T-helper 2 cell treated with Interferon-gamma antibody and Interleukin-4, amounts not matched to agents 5 μg/mL and 100 μg/mL, for 36 hours (primary cell): ENCODE results near the gene PDSS2.
"Not testable (repeated sequence)": the region's sequence is repeated elsewhere in the genome, so short reads cannot be mapped to it uniquely, and the experiment has no call there.

ENCODE experiments used
- DNase-seq: peaks from one replicate; pipeline ENCODE4 v3.0.0; 2021; ENCODE audit warnings: low spot score
- H3K27ac Mint-ChIP-seq: one replicate; pipeline ENCODE4 v1.8.0; 2021; ENCODE audit warnings: mild to moderate bottlenecking, mixed read lengths
- H3K27me3 Mint-ChIP-seq: one replicate; pipeline ENCODE4 v1.8.0; 2021; ENCODE audit warnings: low read depth, mixed read lengths
- H3K36me3 Mint-ChIP-seq: one replicate; pipeline ENCODE4 v1.8.0; 2021; ENCODE audit warnings: low read depth, mixed read lengths
- H3K4me1 Mint-ChIP-seq: one replicate; pipeline ENCODE4 v1.8.0; 2021; ENCODE audit warnings: low read depth, mixed read lengths
- H3K4me3 Mint-ChIP-seq: one replicate; pipeline ENCODE4 v1.8.0; 2022; ENCODE audit warnings: mild to moderate bottlenecking, moderate library complexity, mixed read lengths
- H3K9me3 Mint-ChIP-seq: one replicate; pipeline ENCODE4 v1.8.0; 2021; ENCODE audit warnings: mixed read lengths

The PDSS2 gene

GRCh38 chr6:107292715-107293271 lies 166.6 kb downstream of the PDSS2 start:
- Mint-ChIP-seq H3K4me1 (no peaks in the 10 kb centered on the region), H3K27ac (no peak overlapping the region), H3K9me3 (no peaks in the 10 kb centered on the region), H3K27me3 (no peaks in the 10 kb centered on the region), H3K4me3 (no peak overlapping the region), H3K36me3 (no peaks in the 10 kb centered on the region)
- no peak for DNase-seq

- H3K36me3 Mint-ChIP-seq = no peaks in the 10 kb centered on the region
- no peaks in the 10 kb centered on the region for H3K9me3 Mint-ChIP-seq
- no peak for DNase-seq
- H3K4me3 Mint-ChIP-seq = no peak overlapping the region
- no peak overlapping the region for H3K27ac Mint-ChIP-seq
- no peaks in the 10 kb centered on the region for H3K4me1 Mint-ChIP-seq
- no peaks in the 10 kb centered on the region for H3K27me3 Mint-ChIP-seq
These were observed 168.9 kb downstream of the PDSS2 start for GRCh38 chr6:107290491-107290890.

- not testable (repeated sequence) for H3K36me3 Mint-ChIP-seq, H3K4me1 Mint-ChIP-seq, H3K9me3 Mint-ChIP-seq, H3K4me3 Mint-ChIP-seq, H3K27me3 Mint-ChIP-seq, H3K27ac Mint-ChIP-seq, DNase-seq
These were observed 170.1 kb downstream of the PDSS2 start for GRCh38 chr6:107289258-107289657.

GRCh38 chr6:107285683-107286082 lies 173.7 kb downstream of the PDSS2 start:
- H3K27ac Mint-ChIP-seq, H3K36me3 Mint-ChIP-seq, H3K4me1 Mint-ChIP-seq, H3K9me3 Mint-ChIP-seq, DNase-seq, H3K4me3 Mint-ChIP-seq, H3K27me3 Mint-ChIP-seq: not testable (repeated sequence)

- no peak for DNase-seq
- no peak overlapping the region for H3K27ac Mint-ChIP-seq
- no peak overlapping the region for H3K4me3 Mint-ChIP-seq
- no peaks in the 10 kb centered on the region for H3K9me3 Mint-ChIP-seq
- no peaks in the 10 kb centered on the region for H3K4me1 Mint-ChIP-seq
- H3K36me3 Mint-ChIP-seq = no peaks in the 10 kb centered on the region
- no peaks in the 10 kb centered on the region for H3K27me3 Mint-ChIP-seq
These were observed 174.6 kb downstream of the PDSS2 start for GRCh38 chr6:107284805-107285204.

- Mint-ChIP-seq H3K27ac (no peak overlapping the region), H3K4me1 (no peaks in the 10 kb centered on the region), H3K27me3 (no peaks in the 10 kb centered on the region)
These were observed 178.6 kb downstream of the PDSS2 start for GRCh38 chr6:107280791-107281190.

GRCh38 chr6:107280001-107280400 lies 179.4 kb downstream of the PDSS2 start:
- not testable (repeated sequence) for H3K4me1 Mint-ChIP-seq, H3K36me3 Mint-ChIP-seq, H3K4me3 Mint-ChIP-seq, DNase-seq, H3K27me3 Mint-ChIP-seq, H3K27ac Mint-ChIP-seq, H3K9me3 Mint-ChIP-seq

More at GRCh38 chr6:107280791-107281190, 178.6 kb downstream of the PDSS2 start:
- H3K4me3 Mint-ChIP-seq = no peak overlapping the region
- DNase-seq = no peak
- H3K36me3 Mint-ChIP-seq = no peaks in the 10 kb centered on the region
- H3K9me3 Mint-ChIP-seq = no peaks in the 10 kb centered on the region

- no peaks in the 10 kb centered on the region for H3K9me3 Mint-ChIP-seq
- H3K4me3 Mint-ChIP-seq = no peak overlapping the region
- DNase-seq = no peak
- H3K36me3 Mint-ChIP-seq = no peaks in the 10 kb centered on the region
- H3K27ac Mint-ChIP-seq = no peak overlapping the region
- no peaks in the 10 kb centered on the region for H3K4me1 Mint-ChIP-seq
- H3K27me3 Mint-ChIP-seq = no peaks in the 10 kb centered on the region
These were observed 184.0 kb downstream of the PDSS2 start for GRCh38 chr6:107275330-107275865.

- Mint-ChIP-seq H3K27me3 (no peaks in the 10 kb centered on the region), H3K9me3 (no peaks in the 10 kb centered on the region), H3K36me3 (no peaks in the 10 kb centered on the region), H3K27ac (no peak overlapping the region), H3K4me3 (no peak overlapping the region), H3K4me1 (no peaks in the 10 kb centered on the region)
- DNase-seq = no peak
These were observed 185.1 kb downstream of the PDSS2 start for GRCh38 chr6:107274288-107274687.

- H3K27me3 Mint-ChIP-seq = no peaks in the 10 kb centered on the region
- no peaks in the 10 kb centered on the region for H3K4me1 Mint-ChIP-seq
- H3K36me3 Mint-ChIP-seq = no peaks in the 10 kb centered on the region
- no peak overlapping the region for H3K27ac Mint-ChIP-seq
- DNase-seq = no peak
- H3K4me3 Mint-ChIP-seq = no peak overlapping the region
- no peaks in the 10 kb centered on the region for H3K9me3 Mint-ChIP-seq
These were observed 187.1 kb downstream of the PDSS2 start for GRCh38 chr6:107272246-107272645.

GRCh38 chr6:107271208-107271790 lies 188.1 kb downstream of the PDSS2 start:
- H3K4me3 Mint-ChIP-seq = no peak overlapping the region
- H3K27me3 Mint-ChIP-seq = no peaks in the 10 kb centered on the region
- H3K9me3 Mint-ChIP-seq = no peaks in the 10 kb centered on the region
- no peaks in the 10 kb centered on the region for H3K36me3 Mint-ChIP-seq
- H3K4me1 Mint-ChIP-seq = no peaks in the 10 kb centered on the region
- DNase-seq = no peak
- H3K27ac Mint-ChIP-seq = no peak overlapping the region

GRCh38 chr6:107267634-107268033 lies 191.7 kb downstream of the PDSS2 start:
- H3K27ac Mint-ChIP-seq = no peak overlapping the region
- H3K27me3 Mint-ChIP-seq = no peaks in the 10 kb centered on the region
- H3K9me3 Mint-ChIP-seq = no peaks in the 10 kb centered on the region
- no peak overlapping the region for H3K4me3 Mint-ChIP-seq
- no peak for DNase-seq
- H3K36me3 Mint-ChIP-seq = no peaks in the 10 kb centered on the region
- H3K4me1 Mint-ChIP-seq = no peaks in the 10 kb centered on the region

- Mint-ChIP-seq H3K27me3 (no peaks in the 10 kb centered on the region), H3K9me3 (no peaks in the 10 kb centered on the region), H3K36me3 (no peaks in the 10 kb centered on the region), H3K4me1 (no peaks in the 10 kb centered on the region), H3K4me3 (no peak overlapping the region), H3K27ac (no peak overlapping the region)
- no peak for DNase-seq
These were observed 192.4 kb downstream of the PDSS2 start for GRCh38 chr6:107267006-107267405.

- DNase-seq = no peak
- no peak overlapping the region for H3K4me3 Mint-ChIP-seq
- H3K4me1 Mint-ChIP-seq = no peaks in the 10 kb centered on the region
- H3K27me3 Mint-ChIP-seq = no peaks in the 10 kb centered on the region
- H3K36me3 Mint-ChIP-seq = no peaks in the 10 kb centered on the region
- no peak overlapping the region for H3K27ac Mint-ChIP-seq
- no peaks in the 10 kb centered on the region for H3K9me3 Mint-ChIP-seq
These were observed 192.8 kb downstream of the PDSS2 start for GRCh38 chr6:107266563-107266962.

GRCh38 chr6:107264357-107264840 lies 195.0 kb downstream of the PDSS2 start:
- no peaks in the 10 kb centered on the region for H3K27me3 Mint-ChIP-seq
- no peak for DNase-seq
- no peaks in the 10 kb centered on the region for H3K36me3 Mint-ChIP-seq
- H3K9me3 Mint-ChIP-seq = no peaks in the 10 kb centered on the region
- no peak overlapping the region for H3K4me3 Mint-ChIP-seq
- no peaks in the 10 kb centered on the region for H3K4me1 Mint-ChIP-seq
- no peak overlapping the region for H3K27ac Mint-ChIP-seq
